Measurements from ENCODE around the gene ZNF485.
"Not testable (repeated sequence)": the region's sequence is repeated elsewhere in the genome, so short reads cannot be mapped to it uniquely, and the experiment has no call there.

Gene ZNF485

DNA sequence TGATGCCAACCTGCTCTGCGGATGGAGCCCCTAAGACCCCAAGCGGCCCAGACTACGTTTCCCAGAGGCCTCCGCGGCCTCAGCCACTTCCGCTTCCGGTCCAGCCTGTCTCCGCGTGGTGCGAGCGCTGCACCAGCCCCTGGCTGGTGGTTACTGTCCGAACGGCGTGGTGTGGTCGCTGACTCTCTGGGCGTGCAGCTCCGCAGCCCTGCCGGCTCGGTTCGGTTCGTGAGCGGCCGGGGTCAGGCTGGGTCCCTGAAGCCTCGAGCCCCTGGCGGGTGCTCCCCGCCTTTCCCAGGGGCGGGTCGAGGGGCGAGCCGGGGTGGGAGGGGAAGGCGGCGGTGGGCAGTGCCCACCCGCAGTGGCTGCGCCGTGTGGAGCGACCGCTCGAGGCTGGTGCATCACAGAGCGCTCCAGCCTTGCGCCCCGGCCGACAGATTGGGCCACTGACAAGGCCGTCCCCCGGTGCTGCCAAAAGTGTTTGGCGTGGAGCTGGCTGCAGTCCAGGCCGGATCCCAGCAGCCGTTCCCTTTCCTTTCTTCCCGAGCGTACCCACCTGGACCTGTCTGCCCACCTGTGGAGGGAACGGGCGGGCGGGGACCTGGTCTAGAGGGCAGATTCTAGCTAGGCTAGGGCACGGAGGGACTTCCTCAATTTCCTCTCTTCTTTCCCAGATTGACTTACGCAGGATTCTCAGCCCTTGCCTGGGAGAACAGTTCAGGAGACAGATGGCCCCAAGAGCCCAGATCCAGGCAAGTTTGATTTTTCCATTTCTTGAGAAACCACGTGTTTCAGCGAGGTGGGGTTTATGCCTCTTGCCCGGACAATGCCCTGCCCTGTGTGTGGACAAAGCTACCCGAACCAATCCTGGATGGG, at the start of gene ZNF485:
Gene ZNF485 (plus strand): TSS at position 116 of the 876 bp plus-strand sequence. CDS start 613 bp downstream, at position 729.
- peak within 1 kb of the TSS; percentile 69 for H3K4me3 ChIP-seq (ENCODE audit: low read length)
- TF ChIP-seq ZNF274 (IDR thresholded peaks at IDR 0.05; ENCODE audit: low read depth, low read length): no peak

- no peak for TF ChIP-seq ZNF274 (IDR thresholded peaks at IDR 0.05; ENCODE audit: low read depth, low read length)
- H3K4me3 ChIP-seq (ENCODE audit: low read length): no peak overlapping the region
Observed at GRCh38 chr10:43557214-43557613, 49.0 kb upstream of the ZNF485 start.

DNA sequence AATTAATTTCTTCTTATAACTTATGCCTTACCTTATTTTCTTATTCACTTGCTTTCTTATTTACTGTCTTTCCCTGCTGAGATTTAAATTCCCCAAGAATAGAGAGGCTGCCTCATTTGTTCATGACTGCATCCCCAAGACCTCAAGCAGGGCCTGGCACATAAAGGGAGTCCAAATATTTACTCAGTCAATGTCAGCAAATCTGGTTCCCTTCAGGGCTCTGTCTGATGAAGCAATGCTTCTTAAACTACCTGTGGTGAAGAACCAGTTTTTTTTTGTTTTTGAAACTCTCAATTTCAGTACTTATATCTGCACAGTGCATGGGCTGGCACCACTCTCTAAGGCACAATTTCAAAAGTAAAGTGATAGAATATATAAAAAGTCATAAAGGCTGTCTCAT, 36.6 kb upstream of the ZNF485 start:
- TF ChIP-seq ZNF274 (IDR thresholded peaks at IDR 0.05; ENCODE audit: low read depth, low read length): no peak
- no peak overlapping the region for H3K4me3 ChIP-seq (ENCODE audit: low read length)

- no peak overlapping the region for H3K4me3 ChIP-seq (ENCODE audit: low read length)
- TF ChIP-seq ZNF274 (IDR thresholded peaks at IDR 0.05; ENCODE audit: low read depth, low read length): no peak
Observed at GRCh38 chr10:43570971-43571370, 35.3 kb upstream of the ZNF485 start.

DNA sequence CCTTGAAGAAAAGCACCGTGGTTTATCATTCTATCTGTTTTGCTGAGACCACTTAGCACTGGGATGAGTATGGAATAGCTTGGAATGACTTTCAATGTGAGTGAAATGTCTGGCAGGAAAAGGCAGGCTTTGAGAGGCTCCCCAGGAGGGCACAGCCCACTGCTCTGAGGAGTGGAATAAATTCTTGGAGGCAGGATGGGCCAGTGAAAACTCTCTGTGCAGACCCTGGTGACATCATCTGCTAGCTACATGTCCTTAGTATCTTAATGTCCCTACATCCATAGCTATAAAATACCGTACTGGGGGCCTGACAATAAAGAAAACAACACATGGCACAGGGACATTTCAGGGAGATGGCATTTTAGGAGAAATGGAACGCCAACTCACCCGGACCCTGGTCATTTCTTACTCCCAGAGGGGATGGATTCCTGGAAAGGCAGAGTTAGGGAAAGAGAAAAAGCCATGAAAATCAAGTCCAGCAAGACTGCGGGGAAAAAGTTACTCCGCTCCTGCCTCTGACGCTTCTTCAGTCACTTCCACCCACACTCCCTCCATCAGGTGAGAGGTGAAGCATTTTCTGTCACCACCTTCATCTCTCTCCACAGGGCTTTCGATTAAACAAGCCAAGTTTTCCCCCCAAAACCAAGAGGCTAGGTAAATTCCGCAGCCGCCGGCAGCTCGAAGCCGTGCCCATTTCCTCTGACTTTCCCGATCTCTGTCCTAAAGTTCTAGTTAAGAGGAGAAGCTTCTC, 32.8 kb upstream of the ZNF485 start:
- no peak for TF ChIP-seq ZNF274 (IDR thresholded peaks at IDR 0.05; ENCODE audit: low read depth, low read length)
- no peak overlapping the region; the same call in 1 of the 2 replicates for H3K4me3 ChIP-seq (ENCODE audit: low read length)

- TF ChIP-seq ZNF274 (IDR thresholded peaks at IDR 0.05; ENCODE audit: low read depth, low read length): no peak
- H3K4me3 ChIP-seq (ENCODE audit: low read length): peak within 1 kb of the TSS; percentile 38; the same call in 1 of the 2 replicates
Observed at GRCh38 chr10:43574001-43574892, 32.0 kb upstream of the ZNF485 start, which contains the start of gene ZNF239. Gene ZNF239, minus strand, starts transcription at chr10:43574616. Its CDS starts 16,537 bp downstream, at chr10:43558079.

GRCh38 chr10:43574906-43575305, 31.3 kb upstream of the ZNF485 start:
- TF ChIP-seq ZNF274 (IDR thresholded peaks at IDR 0.05; ENCODE audit: low read depth, low read length): no peak
- peak overlapping the region; percentile 11; the same call in 1 of the 2 replicates for H3K4me3 ChIP-seq (ENCODE audit: low read length)

- TF ChIP-seq ZNF274 (IDR thresholded peaks at IDR 0.05; ENCODE audit: low read depth, low read length): no peak
- no peak overlapping the region for H3K4me3 ChIP-seq (ENCODE audit: low read length)
Observed at GRCh38 chr10:43576062-43576461, 30.2 kb upstream of the ZNF485 start.

DNA sequence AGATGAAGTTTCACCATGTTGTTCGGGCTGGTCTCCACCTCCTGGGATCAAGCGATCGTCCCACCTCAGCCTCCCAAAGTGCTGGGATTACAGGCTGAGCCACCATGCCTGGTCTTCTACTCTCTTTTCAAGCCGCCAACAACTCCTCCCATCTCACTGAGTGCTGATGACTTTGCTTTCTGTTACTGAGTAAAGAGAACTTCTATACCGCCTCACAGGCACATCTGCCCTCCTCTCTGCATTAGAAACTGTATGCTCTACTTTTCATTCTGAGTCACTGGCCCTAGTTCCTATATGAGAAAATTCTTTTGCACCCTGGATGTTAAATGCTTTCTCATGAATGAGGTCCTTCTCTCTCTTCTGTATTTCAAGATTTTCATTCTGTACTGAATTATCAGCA, 29.7 kb upstream of the ZNF485 start:
- H3K4me3 ChIP-seq (ENCODE audit: low read length): no peak overlapping the region
- no peak for TF ChIP-seq ZNF274 (IDR thresholded peaks at IDR 0.05; ENCODE audit: low read depth, low read length)

- no peak overlapping the region for H3K4me3 ChIP-seq (ENCODE audit: low read length)
- TF ChIP-seq ZNF274 (IDR thresholded peaks at IDR 0.05; ENCODE audit: low read depth, low read length): no peak
Observed at GRCh38 chr10:43584051-43584450, 22.2 kb upstream of the ZNF485 start.

DNA sequence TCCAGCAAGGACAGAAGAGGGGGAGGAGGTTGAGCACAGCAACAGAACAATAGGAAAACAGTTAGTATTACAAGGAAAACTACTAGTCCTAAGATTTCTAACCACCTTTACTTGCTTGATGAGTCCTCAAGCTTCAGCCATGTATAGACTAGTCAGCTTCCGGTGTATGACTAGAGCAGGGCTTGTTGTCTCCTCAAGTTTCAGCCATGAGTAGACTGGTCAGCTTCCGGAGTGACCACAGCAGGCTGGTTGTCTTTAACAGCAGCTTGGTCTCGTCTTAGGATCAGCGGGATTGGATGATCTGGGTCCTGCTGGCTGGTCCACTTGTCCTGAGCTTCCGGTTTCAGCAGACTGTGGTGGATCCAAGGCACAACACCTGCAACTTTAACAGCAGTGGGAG, 21.2 kb upstream of the ZNF485 start:
- no peak for TF ChIP-seq ZNF274 (IDR thresholded peaks at IDR 0.05; ENCODE audit: low read depth, low read length)
- H3K4me3 ChIP-seq (ENCODE audit: low read length): no peak overlapping the region

DNA sequence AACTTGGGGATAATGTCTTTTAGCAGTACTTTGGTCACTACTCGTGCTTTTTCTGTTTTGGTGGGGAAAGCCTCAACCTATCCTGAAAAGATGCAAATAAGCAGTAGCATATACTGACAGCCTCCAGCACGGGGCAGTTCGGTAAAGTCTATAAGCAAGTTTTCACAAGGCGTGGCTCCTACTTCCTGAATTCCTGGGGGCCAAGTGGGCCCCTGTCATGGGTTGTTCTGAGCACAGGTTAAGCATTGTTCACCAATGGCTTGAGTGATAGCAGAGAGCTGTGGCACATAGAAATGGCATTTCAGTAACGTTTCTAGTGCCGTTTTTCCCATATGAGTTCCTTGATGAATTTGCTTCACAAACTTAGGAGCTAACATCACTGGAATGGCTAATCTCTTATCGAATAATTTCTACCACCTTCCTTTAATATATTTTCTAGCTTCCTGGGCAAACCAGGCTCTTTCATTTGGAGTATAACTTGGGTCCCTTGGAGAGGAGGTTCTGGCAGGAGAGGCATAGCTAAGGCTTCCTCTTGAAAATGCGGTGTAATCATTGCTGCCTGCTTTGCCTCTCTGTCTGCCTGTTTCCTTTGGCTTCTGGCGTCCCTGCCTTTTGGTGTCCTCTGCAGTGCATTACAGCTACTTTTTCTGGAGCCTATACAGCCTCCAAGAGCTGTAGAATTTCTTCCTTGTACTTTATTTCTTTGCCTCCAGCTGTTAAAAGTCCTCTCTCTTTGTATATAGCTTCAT, 20.1 kb upstream of the ZNF485 start:
- TF ChIP-seq ZNF274 (IDR thresholded peaks at IDR 0.05; ENCODE audit: low read depth, low read length): no peak

DNA sequence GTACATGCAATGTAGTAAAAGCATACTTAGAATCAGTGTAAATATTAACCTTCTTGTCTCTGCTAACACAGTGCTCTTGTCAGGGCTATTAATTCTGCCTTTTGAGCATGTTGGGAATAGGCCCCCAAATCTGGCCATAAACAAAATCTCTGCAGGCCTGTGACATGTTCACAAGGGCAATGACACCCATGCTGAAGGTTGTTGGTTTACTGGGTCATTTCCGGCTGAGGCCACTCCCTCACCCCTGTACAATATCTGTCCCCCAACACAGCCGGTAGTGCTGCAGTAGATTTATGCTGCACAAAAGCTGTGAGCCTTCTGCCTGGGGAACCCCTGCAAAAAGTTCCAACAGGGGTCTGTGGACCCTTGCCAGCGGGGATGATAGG, 19.5 kb upstream of the ZNF485 start:
- H3K4me3 ChIP-seq (ENCODE audit: low read length): not testable (repeated sequence)

More for the DNA sequence above, 20.1 kb upstream of the ZNF485 start:
- H3K4me3 ChIP-seq (ENCODE audit: low read length): no peak overlapping the region
